ENCODE results near the gene PEAR1. TPM values are rescaled to one million over a fixed set of nuclear protein-coding genes. Genes with fewer than 3 reads are reported as not detected.
A peak's percentile ranks its signal among the peaks of the same experiment; 100 is the strongest.

Gene PEAR1
- polyA plus RNA-seq, 3 donors = not detected

DNA sequence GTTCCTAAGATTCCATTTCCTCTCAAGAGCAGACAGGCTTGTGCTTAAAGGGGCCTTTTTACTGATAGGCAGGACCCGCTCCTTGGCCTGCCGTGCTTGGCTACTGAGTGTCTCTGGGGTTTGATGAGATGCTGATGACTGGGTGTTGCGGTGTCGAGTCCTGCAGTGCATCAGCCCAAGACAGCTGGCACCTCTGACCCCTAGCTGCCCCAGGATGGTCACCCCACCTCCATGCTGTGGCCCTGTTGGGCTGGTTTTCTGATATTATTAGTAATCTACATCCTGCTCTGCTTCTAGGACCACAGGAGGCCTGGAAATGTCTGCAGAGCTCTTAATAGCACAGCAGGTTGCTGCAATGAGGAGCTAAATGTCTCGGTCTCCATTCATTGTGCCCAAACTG is 55.6 kb downstream of the PEAR1 start:
- no peaks in the 10 kb centered on the region for H3K4me1 Mint-ChIP-seq
- DNase-seq = no peak
- peaks cover 96 to 100% of the 10 kb centered on the region in 2 donors for H3K36me3 ChIP-seq (replicated peaks in 1 of 2; ENCODE audit: control insufficient read depth in 1 of 2, insufficient read depth in 2 of 2, low read length in 2 of 2)

GRCh38 chr1:156951371-156951770 is 57.9 kb downstream of the PEAR1 start:
- intact Hi-C loops (cut with micrococcal nuclease) = no loop called here
- Histone ChIP-seq H3K9ac (ENCODE audit: insufficient read depth, low read length, poor library complexity, severe bottlenecking) (no peak overlapping the region), H3K27me3 (ENCODE audit: control insufficient read depth in 2 of 2, insufficient read depth in 2 of 2, low read length in 2 of 2) (no peaks in the 10 kb centered on the region), H4K20me1 (ENCODE audit: insufficient read depth, low read length) (peaks cover 20% of the 10 kb centered on the region), H3K4me1 (ENCODE audit: control insufficient read depth in 1 of 2, insufficient read depth in 2 of 2, low read length in 2 of 2) (no peaks in the 10 kb centered on the region), H3K4me2 (replicated peaks; ENCODE audit: extremely low read depth, low read length, poor library complexity, severe bottlenecking) (no peak overlapping the region), H3K9me3 (replicated peaks in 1 of 2; ENCODE audit: control insufficient read depth in 1 of 2, insufficient read depth in 1 of 2, low read length in 2 of 2) (no peaks in the 10 kb centered on the region), H3K27ac (ENCODE audit: low read depth in 1 of 2, low read length in 2 of 2) (no peak overlapping the region), H3K4me3 (replicated peaks in 1 of 3; ENCODE audit: low read depth in 2 of 3, low read length in 3 of 3) (no peak overlapping the region), H3K36me3 (replicated peaks in 1 of 2; ENCODE audit: control insufficient read depth in 1 of 2, insufficient read depth in 2 of 2, low read length in 2 of 2) (peaks cover 95 to 99% of the 10 kb centered on the region in 2 donors), H3K79me2 (ENCODE audit: insufficient read depth, low read length) (no peaks in the 10 kb centered on the region), H2AFZ (ENCODE audit: insufficient read depth, low read depth, low read length, poor library complexity, severe bottlenecking) (no peak overlapping the region)
- WGBS (ENCODE audit: insufficient coverage) = 98% methylated on average over 5 of the region's 5 CpGs
- Mint-ChIP-seq H3K27ac (peak overlapping the region in 1 of 7 donors; percentile 37), H3K27me3 (ENCODE audit: low read depth in 3 of 3) (no peaks in the 10 kb centered on the region), H3K36me3 (peaks cover 94 to 97% of the 10 kb centered on the region in 2 donors), H3K4me3 (no peak overlapping the region), H3K9me3 (no peaks in the 10 kb centered on the region), H3K4me1 (no peaks in the 10 kb centered on the region)
- DNase-seq = no peak
- TF ChIP-seq CTCF (IDR thresholded peaks at IDR 0.05) = no peak

More for the DNA sequence above, 55.6 kb downstream of the PEAR1 start:
- no peaks in the 10 kb centered on the region for H3K4me1 ChIP-seq (ENCODE audit: control insufficient read depth in 1 of 2, insufficient read depth in 2 of 2, low read length in 2 of 2)
- H3K27ac ChIP-seq (ENCODE audit: low read depth in 1 of 2, low read length in 2 of 2) = no peak overlapping the region
- no peaks in the 10 kb centered on the region for H3K79me2 ChIP-seq (ENCODE audit: insufficient read depth, low read length)
- H2AFZ ChIP-seq (ENCODE audit: insufficient read depth, low read depth, low read length, poor library complexity, severe bottlenecking) = no peak overlapping the region
- H3K4me2 ChIP-seq (replicated peaks; ENCODE audit: extremely low read depth, low read length, poor library complexity, severe bottlenecking) = no peak overlapping the region
- no peak for TF ChIP-seq CTCF (IDR thresholded peaks at IDR 0.05)
- Mint-ChIP-seq H3K36me3 (peaks cover 95 to 98% of the 10 kb centered on the region in 2 donors), H3K27ac (no peak overlapping the region), H3K4me3 (no peak overlapping the region), H3K9me3 (no peaks in the 10 kb centered on the region), H3K27me3 (ENCODE audit: low read depth in 3 of 3) (no peaks in the 10 kb centered on the region)
- no peaks in the 10 kb centered on the region for H3K27me3 ChIP-seq (ENCODE audit: control insufficient read depth in 2 of 2, insufficient read depth in 2 of 2, low read length in 2 of 2)
- peaks cover 26% of the 10 kb centered on the region for H4K20me1 ChIP-seq (ENCODE audit: insufficient read depth, low read length)
- intact Hi-C loops (cut with micrococcal nuclease) = no loop called here
- no peaks in the 10 kb centered on the region for H3K9me3 ChIP-seq (replicated peaks in 1 of 2; ENCODE audit: control insufficient read depth in 1 of 2, insufficient read depth in 1 of 2, low read length in 2 of 2)
- no peak overlapping the region for H3K9ac ChIP-seq (ENCODE audit: insufficient read depth, low read length, poor library complexity, severe bottlenecking)
- H3K4me3 ChIP-seq (replicated peaks in 1 of 3; ENCODE audit: low read depth in 2 of 3, low read length in 3 of 3) = no peak overlapping the region
- WGBS (ENCODE audit: insufficient coverage) = 98% methylated on average over 5 of the region's 5 CpGs

Data from CD14-positive monocyte (primary cell).